Prostate gland (tissue), 2 donors: ENCODE measurements around the gene CRYGN. TPM values are rescaled to one million over a fixed set of nuclear protein-coding genes. Genes with fewer than 3 reads are reported as not detected.

Source experiments
- DNase-seq: peaks from one replicate; pipeline ENCODE4 v3.0.0-alpha.2; 2019; ENCODE audit warnings: low spot score
- H3K27ac ChIP-seq, 2 donors: fragments of 200-600 bp; sonication (generic); 2 replicates each; pipeline ENCODE4 v1.5.1; 2017 to 2019
- H3K27me3 ChIP-seq: fragments of 200-600 bp; sonication (generic); replicated peaks from 2 replicates; pipeline ENCODE4 v1.5.1; 2019; ENCODE audit not compliant: insufficient read depth
- H3K36me3 ChIP-seq, 2 donors: fragments of 200-600 bp; sonication (generic); 1 replicate in 1 of 2; 2 replicates in 1 of 2; pipeline versions ENCODE4 v1.5.1 to v1.8.1; 2017 to 2019
- H3K4me1 ChIP-seq: fragments of 200-600 bp; sonication (generic); replicated peaks from 2 replicates; pipeline ENCODE4 v1.5.1; 2019
- H3K4me3 ChIP-seq, 2 donors: fragments of 200-600 bp; sonication (generic); 2 replicates each; pipeline ENCODE4 v1.5.1; 2017 to 2019
- H3K9me3 ChIP-seq: fragments of 200-600 bp; sonication (generic); 2 replicates; pipeline ENCODE4 v1.5.1; 2017
- POLR2A ChIP-seq: fragments of 450-650 bp; IDR thresholded peaks from one replicate; pipeline ENCODE4 v1.6.1; 2016; ENCODE audit warnings: antibody characterized with exemption, mild to moderate bottlenecking
- POLR2AphosphoS5 ChIP-seq: sonication (generic); formaldehyde crosslinking; IDR thresholded peaks from one replicate; pipeline ENCODE4 v1.6.1; 2017; ENCODE audit warnings: antibody characterized with exemption
- WGBS: methylation state at CpG from one replicate; pipeline ENCODE4 v1.1.5; 2018; 5-methylcytosine and 5-hydroxymethylcytosine counted together
- intact Hi-C: fragments of 100-400 bp; cut with DNase I; formaldehyde crosslinking; loops from one replicate; pipeline ENCODE4 v1.14.2; 2022
- total RNA-seq, 2 donors: library from RNA; depleted of rRNA; stranded (reverse); fragments of >200 nt; gene quantifications; one replicate each; pipeline ENCODE4 v1.1.0, GENCODE V29; 2016
- TF ChIP-seq, protein P1 (sequence below), 4 experiments: fragments of 200-600 bp in 2 of 4; fragments of 450-650 bp in 2 of 4; sonication (generic) in 2 of 4; IDR thresholded peaks; 1 replicate in 3 of 4; 2 replicates in 1 of 4; pipeline ENCODE4 v1.5.1; 2016 to 2019; ENCODE audit warnings: antibody characterized with exemption in 4 of 4, mild to moderate bottlenecking in 2 of 4, moderate library complexity in 2 of 4

CRYGN gene
- total RNA-seq, 2 donors from 2014 or later: not detected

DNA sequence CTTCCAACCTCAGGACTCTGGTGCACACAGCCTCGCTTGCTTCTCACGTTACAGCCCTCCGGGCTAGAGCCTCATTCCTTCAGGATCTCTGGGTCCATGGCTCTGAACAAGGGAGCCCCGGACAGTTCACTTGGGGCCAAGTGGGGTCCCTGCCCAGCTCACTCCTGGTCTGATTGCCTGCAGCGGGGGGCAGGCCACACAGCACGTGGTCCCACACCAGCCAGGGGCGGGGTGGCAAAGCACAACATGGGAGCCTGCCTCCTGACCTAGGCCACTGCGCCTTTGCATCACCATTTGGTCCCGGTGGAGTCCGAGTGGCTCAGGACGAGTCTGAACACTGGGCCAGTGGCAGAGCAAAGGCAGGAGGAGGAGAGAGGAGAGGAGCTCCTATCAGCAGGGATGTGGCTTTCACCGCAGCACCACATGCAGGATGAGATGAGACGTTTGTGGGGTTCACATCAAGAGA is 13.4 kb upstream of the CRYGN start:
- Histone ChIP-seq H3K36me3 (no peaks in the 10 kb centered on the region), H3K4me3 (no peak overlapping the region), H3K27me3 (no peaks in the 10 kb centered on the region), H3K4me1 (no peaks in the 10 kb centered on the region), H3K9me3 (no peaks in the 10 kb centered on the region), H3K27ac (no peak overlapping the region)
- no peak for DNase-seq
- WGBS: 73% methylated on average over 13 of the region's 13 CpGs
- intact Hi-C loops: no loop called here
- TF ChIP-seq POLR2A: no peak
- TF ChIP-seq, protein P1, sequence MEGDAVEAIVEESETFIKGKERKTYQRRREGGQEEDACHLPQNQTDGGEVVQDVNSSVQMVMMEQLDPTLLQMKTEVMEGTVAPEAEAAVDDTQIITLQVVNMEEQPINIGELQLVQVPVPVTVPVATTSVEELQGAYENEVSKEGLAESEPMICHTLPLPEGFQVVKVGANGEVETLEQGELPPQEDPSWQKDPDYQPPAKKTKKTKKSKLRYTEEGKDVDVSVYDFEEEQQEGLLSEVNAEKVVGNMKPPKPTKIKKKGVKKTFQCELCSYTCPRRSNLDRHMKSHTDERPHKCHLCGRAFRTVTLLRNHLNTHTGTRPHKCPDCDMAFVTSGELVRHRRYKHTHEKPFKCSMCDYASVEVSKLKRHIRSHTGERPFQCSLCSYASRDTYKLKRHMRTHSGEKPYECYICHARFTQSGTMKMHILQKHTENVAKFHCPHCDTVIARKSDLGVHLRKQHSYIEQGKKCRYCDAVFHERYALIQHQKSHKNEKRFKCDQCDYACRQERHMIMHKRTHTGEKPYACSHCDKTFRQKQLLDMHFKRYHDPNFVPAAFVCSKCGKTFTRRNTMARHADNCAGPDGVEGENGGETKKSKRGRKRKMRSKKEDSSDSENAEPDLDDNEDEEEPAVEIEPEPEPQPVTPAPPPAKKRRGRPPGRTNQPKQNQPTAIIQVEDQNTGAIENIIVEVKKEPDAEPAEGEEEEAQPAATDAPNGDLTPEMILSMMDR (IDR thresholded peaks at IDR 0.05): no peak
- TF ChIP-seq POLR2AphosphoS5: no peak

- Histone ChIP-seq H3K4me1 (no peaks in the 10 kb centered on the region), H3K4me3 (no peak overlapping the region), H3K9me3 (no peaks in the 10 kb centered on the region), H3K36me3 (no peaks in the 10 kb centered on the region), H3K27ac (no peak overlapping the region), H3K27me3 (no peaks in the 10 kb centered on the region)
- intact Hi-C loops: no loop called here
- no peak for DNase-seq
- TF ChIP-seq POLR2A: no peak
- TF ChIP-seq POLR2AphosphoS5: no peak
- TF ChIP-seq, protein P1 (IDR thresholded peaks at IDR 0.05): no peak
- 77% methylated on average over 14 of the region's 15 CpGs for WGBS
Observed at GRCh38 chr7:151452680-151453325, 12.9 kb upstream of the CRYGN start.

GRCh38 chr7:151451626-151452571 is 12.0 kb upstream of the CRYGN start:
- intact Hi-C loops: no loop called here
- H3K27me3 ChIP-seq: no peaks in the 10 kb centered on the region
- no peaks in the 10 kb centered on the region for H3K36me3 ChIP-seq
- no peaks in the 10 kb centered on the region for H3K4me1 ChIP-seq
- no peaks in the 10 kb centered on the region for H3K9me3 ChIP-seq
- H3K27ac ChIP-seq: no peak overlapping the region
- 81% methylated on average over 23 of the region's 23 CpGs for WGBS
- no peak overlapping the region for H3K4me3 ChIP-seq
- no peak for TF ChIP-seq POLR2AphosphoS5
- TF ChIP-seq, protein P1 (IDR thresholded peaks at IDR 0.05): no peak
- TF ChIP-seq POLR2A: no peak
- no peak for DNase-seq

- Histone ChIP-seq H3K27me3 (no peaks in the 10 kb centered on the region), H3K4me1 (no peaks in the 10 kb centered on the region), H3K9me3 (no peaks in the 10 kb centered on the region), H3K4me3 (no peak overlapping the region), H3K27ac (no peak overlapping the region), H3K36me3 (no peaks in the 10 kb centered on the region)
- TF ChIP-seq POLR2AphosphoS5: no peak
- TF ChIP-seq, protein P1 (IDR thresholded peaks at IDR 0.05): no peak
- TF ChIP-seq POLR2A: no peak
- intact Hi-C loops: no loop called here
- 96% methylated on average over 5 of the region's 5 CpGs for WGBS
- no peak for DNase-seq
Observed at GRCh38 chr7:151451156-151451555, 11.2 kb upstream of the CRYGN start.
